ENCODE measurements around the gene SETD3.

Gene SETD3

DNA sequence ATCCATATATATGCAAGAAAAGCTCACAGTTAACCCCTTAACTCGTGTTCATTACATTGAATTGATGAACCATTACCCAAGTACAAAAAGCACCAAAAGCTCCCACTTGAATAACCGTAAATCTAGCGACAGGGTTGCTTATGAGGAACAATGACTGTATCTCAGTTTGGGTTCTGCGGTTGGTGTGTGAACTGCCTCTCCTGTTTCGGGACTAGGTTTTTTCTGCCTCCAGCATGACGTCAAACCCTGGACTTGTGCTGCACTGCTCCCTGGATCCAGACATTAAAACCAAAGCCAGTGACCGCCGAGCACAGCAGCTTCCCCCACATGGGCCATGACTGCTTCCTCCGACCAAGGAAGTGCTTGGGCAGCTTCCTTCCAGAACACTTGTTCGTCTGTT, 77.7 kb downstream of the SETD3 start:
- TF ChIP-seq, protein P1, sequence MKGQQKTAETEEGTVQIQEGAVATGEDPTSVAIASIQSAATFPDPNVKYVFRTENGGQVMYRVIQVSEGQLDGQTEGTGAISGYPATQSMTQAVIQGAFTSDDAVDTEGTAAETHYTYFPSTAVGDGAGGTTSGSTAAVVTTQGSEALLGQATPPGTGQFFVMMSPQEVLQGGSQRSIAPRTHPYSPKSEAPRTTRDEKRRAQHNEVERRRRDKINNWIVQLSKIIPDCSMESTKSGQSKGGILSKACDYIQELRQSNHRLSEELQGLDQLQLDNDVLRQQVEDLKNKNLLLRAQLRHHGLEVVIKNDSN (IDR thresholded peaks at IDR 0.05), result no peak
- no peak for TF ChIP-seq REST (IDR thresholded peaks at IDR 0.05; ENCODE audit: low read depth)
- no peak for TF ChIP-seq EP300 (IDR thresholded peaks at IDR 0.05; ENCODE audit: borderline replicate concordance)
- TF ChIP-seq NFIC (IDR thresholded peaks at IDR 0.05), result no peak
- TF ChIP-seq ZBTB7A (IDR thresholded peaks at IDR 0.05; ENCODE audit: low read depth), result no peak
- TF ChIP-seq RAD21 (IDR thresholded peaks at IDR 0.05; ENCODE audit: low read depth), result no peak
- no peak for TF ChIP-seq YY1 (IDR thresholded peaks at IDR 0.05; ENCODE audit: low read depth)
- no peak for TF ChIP-seq TAF1 (IDR thresholded peaks at IDR 0.05; ENCODE audit: low read depth)
- TF ChIP-seq CREB1 (IDR thresholded peaks at IDR 0.05; ENCODE audit: low read depth), result no peak
- no peak for TF ChIP-seq TCF12 (IDR thresholded peaks at IDR 0.05; ENCODE audit: low read depth)
- no peak for TF ChIP-seq EGR1 (IDR thresholded peaks at IDR 0.05)

- TF ChIP-seq TCF12 (IDR thresholded peaks at IDR 0.05; ENCODE audit: low read depth), result no peak
- no peak for TF ChIP-seq FOXM1 (IDR thresholded peaks at IDR 0.05; ENCODE audit: borderline replicate concordance, low read depth)
- TF ChIP-seq, protein P2, sequence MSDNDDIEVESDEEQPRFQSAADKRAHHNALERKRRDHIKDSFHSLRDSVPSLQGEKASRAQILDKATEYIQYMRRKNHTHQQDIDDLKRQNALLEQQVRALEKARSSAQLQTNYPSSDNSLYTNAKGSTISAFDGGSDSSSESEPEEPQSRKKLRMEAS (IDR thresholded peaks at IDR 0.05), result no peak
- no peak for TF ChIP-seq CEBPB (IDR thresholded peaks at IDR 0.05)
- no peak for TF ChIP-seq TAF1 (IDR thresholded peaks at IDR 0.05; ENCODE audit: low read depth)
- no peak for TF ChIP-seq REST (IDR thresholded peaks at IDR 0.05; ENCODE audit: low read depth)
- TF ChIP-seq, protein P1 (IDR thresholded peaks at IDR 0.05), result no peak
- TF ChIP-seq EP300 (IDR thresholded peaks at IDR 0.05; ENCODE audit: borderline replicate concordance), result no peak
- no peak for TF ChIP-seq TEAD4 (IDR thresholded peaks at IDR 0.05)
- no peak for TF ChIP-seq CREB1 (IDR thresholded peaks at IDR 0.05; ENCODE audit: low read depth)
- TF ChIP-seq RAD21 (IDR thresholded peaks at IDR 0.05; ENCODE audit: low read depth), result no peak
- TF ChIP-seq YY1 (IDR thresholded peaks at IDR 0.05; ENCODE audit: low read depth), result no peak
- no peak for TF ChIP-seq NFIC (IDR thresholded peaks at IDR 0.05)
- TF ChIP-seq ZBTB7A (IDR thresholded peaks at IDR 0.05; ENCODE audit: low read depth), result no peak
- no peak for TF ChIP-seq EGR1 (IDR thresholded peaks at IDR 0.05)
Observed at GRCh38 chr14:99402285-99402648, 78.4 kb downstream of the SETD3 start.

DNA sequence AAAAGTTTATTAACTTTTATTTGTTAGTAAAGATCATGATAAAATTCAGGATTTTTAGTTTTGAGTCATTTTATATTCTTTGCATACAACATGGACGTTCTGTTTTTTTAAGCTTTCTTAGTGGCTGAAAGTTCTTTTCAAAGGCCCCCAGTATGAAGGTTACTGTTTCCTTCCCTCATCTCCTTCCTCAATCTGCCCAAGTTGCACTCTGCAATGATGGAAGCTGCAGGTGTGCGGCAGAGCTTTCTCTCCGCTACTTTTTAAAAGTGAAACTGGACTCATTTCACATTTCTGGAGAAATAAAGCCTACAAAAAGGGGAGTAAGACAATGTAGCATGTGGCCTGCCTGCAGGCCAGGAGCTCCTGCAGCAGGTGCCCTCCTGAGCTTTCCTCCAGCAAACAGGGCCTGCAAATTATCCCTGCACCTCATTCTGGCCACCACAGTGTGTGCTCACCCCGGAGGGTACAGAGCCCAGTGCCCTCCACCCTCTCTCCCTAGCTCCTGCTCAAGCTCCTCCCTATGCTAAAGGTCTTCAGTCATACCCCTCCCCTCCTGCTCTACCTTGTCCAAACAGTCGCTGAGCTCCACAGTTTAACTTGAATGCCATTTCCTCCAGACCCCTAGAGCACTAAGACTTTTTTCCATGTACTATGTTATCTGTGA, 78.9 kb downstream of the SETD3 start:
- TF ChIP-seq RAD21 (IDR thresholded peaks at IDR 0.05; ENCODE audit: low read depth) (no peak), REST (IDR thresholded peaks at IDR 0.05; ENCODE audit: low read depth) (no peak), EP300 (IDR thresholded peaks at IDR 0.05; ENCODE audit: borderline replicate concordance) (no peak), YY1 (IDR thresholded peaks at IDR 0.05; ENCODE audit: low read depth) (no peak), ZBTB7A (IDR thresholded peaks at IDR 0.05; ENCODE audit: low read depth) (no peak), CREB1 (IDR thresholded peaks at IDR 0.05; ENCODE audit: low read depth) (no peak), FOXM1 (IDR thresholded peaks at IDR 0.05; ENCODE audit: borderline replicate concordance, low read depth) (no peak), TEAD4 (IDR thresholded peaks at IDR 0.05) (no peak), TCF12 (IDR thresholded peaks at IDR 0.05; ENCODE audit: low read depth) (no peak), NFIC (IDR thresholded peaks at IDR 0.05) (no peak), EGR1 (IDR thresholded peaks at IDR 0.05) (no peak), CEBPB (IDR thresholded peaks at IDR 0.05) (no peak), TAF1 (IDR thresholded peaks at IDR 0.05; ENCODE audit: low read depth) (no peak)
- TF ChIP-seq, protein P1 (IDR thresholded peaks at IDR 0.05), result no peak
- TF ChIP-seq, protein P2 (IDR thresholded peaks at IDR 0.05), result no peak

All from Ishikawa (cell line).